GM18858 (cell line): ENCODE measurements around the gene DTL.
"Not testable (repeated sequence)": the region's sequence is repeated elsewhere in the genome, so short reads cannot be mapped to it uniquely, and the experiment has no call there.

Experiments
- ATAC-seq: cut with Tn5 transposase; IDR thresholded peaks from one replicate; pipeline ENCODE4 v1.9.1; 2021; ENCODE audit not compliant: unreplicated experiment

The DTL gene, protein sequence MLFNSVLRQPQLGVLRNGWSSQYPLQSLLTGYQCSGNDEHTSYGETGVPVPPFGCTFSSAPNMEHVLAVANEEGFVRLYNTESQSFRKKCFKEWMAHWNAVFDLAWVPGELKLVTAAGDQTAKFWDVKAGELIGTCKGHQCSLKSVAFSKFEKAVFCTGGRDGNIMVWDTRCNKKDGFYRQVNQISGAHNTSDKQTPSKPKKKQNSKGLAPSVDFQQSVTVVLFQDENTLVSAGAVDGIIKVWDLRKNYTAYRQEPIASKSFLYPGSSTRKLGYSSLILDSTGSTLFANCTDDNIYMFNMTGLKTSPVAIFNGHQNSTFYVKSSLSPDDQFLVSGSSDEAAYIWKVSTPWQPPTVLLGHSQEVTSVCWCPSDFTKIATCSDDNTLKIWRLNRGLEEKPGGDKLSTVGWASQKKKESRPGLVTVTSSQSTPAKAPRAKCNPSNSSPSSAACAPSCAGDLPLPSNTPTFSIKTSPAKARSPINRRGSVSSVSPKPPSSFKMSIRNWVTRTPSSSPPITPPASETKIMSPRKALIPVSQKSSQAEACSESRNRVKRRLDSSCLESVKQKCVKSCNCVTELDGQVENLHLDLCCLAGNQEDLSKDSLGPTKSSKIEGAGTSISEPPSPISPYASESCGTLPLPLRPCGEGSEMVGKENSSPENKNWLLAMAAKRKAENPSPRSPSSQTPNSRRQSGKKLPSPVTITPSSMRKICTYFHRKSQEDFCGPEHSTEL

DNA sequence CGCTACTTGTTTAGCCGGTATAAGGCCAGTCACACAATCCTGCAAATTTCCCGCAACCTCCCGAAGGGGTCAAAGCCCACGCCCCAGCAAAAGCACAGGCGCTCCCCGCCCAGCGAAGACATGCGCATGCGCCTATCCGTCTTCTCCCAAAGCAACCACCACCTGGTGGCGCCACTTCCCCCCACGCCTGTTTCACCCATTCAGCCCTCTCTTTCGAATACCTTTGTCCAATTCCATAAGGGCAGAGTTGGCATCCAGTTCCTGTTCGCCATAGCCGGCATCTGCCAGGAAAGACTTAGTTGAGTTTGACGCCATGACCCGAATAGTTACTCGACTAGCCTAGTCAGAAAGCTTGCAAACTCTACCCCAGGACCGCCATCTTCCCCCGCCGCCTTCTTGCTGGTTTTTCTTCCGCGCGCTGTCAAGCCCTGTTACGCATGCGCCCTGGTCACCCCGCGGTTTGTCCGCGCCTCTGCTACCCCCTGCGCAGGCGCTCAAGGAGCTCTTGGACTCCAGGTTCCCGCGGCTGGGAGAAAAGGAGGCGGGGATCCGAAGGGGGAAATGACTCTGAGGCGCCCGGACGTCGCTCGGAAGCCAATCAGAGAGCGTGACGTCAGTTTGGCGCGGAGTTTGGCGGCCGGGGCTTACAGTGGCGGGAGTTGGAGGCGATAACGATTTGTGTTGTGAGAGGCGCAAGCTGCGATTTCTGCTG is at the start of gene DTL, which contains the start of gene INTS7:
Gene DTL (plus strand): TSS at position 626 of the 712 bp plus-strand sequence. CDS start 143 bp downstream, outside the sequence.
Gene INTS7 (minus strand): TSS at position 435 of the 712 bp plus-strand sequence. CDS start 120 bp downstream, at position 315.
- ATAC-seq, result peak; percentile 68

DNA sequence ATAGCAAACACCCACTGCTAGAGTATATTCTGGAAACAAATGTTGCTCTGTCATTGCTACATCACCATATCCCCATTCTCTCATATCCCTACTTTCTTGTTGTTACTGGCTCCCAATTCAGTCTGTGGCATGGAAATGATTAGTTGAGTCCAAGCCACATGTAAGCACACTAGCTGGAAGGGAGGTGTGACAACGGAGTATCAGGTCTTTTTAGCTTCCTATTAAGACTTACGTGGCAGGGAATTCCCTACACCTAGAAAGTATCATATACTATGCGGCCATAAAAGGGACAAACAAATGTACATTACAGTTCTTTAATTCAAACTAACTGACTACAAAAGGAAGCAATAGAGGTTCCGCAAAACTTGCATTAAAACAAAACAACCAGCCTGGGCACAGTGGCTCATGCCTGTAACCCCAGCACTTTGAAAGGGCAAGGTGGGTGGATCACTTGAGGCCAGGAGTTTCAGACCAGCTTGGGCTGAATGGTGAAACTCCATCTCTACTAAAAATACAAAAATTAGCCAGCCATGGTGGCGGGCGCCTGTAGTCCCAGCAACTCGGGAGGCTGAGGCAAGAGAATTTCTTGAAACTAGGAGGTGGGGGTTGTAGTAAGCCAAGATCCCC is 48.8 kb upstream of the DTL start:
- no peak for ATAC-seq

DNA sequence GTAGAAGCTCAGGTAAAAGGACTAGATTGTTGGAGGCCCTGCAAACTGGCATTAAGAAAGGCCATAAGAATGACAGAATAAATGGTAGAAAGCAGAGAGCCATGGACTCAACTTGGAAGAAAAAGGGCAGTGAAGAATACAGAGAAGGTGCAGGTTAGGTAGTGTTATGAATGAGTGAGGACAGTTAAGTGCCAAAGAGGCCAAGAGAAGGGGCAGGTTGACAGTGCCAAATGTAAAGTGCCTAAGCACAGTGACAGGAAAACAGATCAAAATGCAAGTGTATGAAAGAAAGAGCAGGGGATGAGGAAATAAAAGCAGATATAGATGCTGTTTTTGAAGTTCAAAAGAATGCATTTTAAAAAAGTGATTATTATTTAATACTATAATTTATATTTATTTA is 43.9 kb upstream of the DTL start:
- ATAC-seq, result no peak

DNA sequence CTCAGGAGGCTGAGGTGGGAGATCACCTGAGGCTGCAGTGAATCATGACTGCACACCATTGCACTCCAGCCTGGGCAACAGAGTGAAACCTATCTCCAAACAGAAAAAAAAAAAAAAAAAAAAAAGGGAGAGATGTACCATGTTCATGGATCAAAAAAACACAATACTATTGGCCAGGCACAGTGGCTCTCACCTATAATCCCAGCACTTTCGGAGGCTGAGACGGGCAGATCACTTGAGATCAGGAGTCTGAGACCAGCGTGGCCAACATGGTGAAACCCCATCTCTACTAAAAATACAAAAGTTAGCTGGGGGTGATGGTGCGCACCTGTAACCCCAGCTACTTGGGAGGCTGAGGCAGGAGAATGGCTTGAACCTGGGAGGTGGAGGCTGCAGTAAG is 38.1 kb upstream of the DTL start:
- ATAC-seq, result not testable (repeated sequence)

DNA sequence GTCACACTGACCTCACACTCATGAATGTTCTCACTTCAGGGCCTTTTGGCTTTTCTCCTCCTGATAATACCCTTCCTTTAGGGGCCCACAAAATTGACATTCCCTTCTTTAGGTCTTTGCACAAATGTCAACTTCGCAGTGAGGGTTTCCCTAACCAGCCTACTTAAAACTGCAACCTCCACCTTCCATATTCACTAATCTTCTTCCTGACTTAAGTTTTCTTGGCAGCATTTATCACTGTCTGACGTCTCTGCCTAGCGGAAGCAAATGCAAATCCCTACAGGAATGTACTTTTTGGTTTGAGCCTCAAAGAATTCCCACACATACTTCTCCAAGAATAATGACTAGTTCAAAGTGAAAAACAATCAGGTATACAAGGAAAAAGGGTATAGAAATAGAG is 33.0 kb upstream of the DTL start:
- no peak for ATAC-seq

DNA sequence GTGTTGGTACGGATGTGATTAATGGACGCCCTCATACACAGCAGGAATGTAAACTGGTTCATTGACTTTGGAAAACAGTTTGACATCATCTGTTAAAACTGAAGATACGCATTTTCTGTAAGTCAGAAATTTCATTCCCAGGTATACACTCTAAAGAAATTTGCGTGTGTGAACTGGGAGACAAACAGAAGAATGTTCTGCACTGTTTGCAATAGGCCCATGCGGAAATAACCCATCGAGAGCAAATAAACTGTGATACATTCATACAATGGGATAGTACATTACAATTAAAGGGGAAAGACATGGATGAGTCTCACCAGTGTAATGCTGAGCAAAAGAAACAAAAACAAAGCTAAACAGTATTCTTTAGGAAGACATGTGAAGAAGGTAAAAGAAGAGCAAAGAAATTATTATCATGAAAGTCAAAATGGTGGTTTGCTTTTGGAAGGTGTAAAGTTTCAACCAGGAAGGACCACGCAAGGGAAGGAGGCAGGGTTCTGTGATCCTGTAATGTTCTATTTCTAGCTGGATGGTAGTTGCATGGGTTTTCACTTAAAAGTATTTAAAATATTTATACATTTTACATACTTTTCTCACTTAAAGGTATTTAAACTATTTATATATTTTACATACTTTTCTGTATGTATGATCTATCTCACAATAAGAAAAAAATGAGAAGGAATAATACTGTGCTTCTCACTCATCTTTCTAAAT is 30.5 kb upstream of the DTL start:
- no peak for ATAC-seq

DNA sequence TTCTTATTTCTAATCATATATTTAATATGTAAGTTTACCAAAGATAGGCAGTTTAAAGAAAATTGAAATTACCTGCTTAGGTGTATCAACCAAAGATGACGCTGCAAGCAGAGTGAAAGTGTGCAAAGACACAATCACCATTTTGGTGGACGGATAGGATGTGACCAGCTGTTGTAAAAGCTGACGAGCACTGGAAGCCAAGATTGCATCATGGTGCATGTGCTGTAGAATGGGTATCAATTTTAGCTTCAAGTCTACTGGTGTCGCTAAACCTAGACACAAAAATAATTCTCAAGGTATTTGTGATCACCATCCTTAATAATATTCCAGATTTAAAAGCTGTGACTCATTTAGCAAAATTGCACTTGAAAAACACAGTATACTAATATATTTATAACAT is 28.4 kb upstream of the DTL start:
- ATAC-seq, result no peak

DNA sequence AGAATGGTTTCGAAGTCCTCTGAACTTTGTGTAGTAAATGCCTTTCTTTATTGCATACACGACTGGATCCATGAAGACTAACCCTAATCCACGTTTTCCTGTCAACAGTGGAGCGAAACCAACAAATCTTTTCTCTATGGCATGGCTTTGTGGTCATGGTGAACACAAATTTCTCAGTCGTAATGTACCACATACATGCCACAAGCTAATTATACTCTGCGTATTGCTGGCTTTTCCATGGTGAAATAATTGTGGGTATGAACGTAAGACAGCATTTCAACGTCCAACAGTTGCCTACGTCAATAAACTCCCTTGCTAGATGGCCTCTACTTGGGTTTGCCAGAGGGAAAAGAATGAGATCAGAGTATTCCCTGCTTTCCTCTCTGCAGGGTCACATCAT is 27.7 kb upstream of the DTL start:
- no peak for ATAC-seq

DNA sequence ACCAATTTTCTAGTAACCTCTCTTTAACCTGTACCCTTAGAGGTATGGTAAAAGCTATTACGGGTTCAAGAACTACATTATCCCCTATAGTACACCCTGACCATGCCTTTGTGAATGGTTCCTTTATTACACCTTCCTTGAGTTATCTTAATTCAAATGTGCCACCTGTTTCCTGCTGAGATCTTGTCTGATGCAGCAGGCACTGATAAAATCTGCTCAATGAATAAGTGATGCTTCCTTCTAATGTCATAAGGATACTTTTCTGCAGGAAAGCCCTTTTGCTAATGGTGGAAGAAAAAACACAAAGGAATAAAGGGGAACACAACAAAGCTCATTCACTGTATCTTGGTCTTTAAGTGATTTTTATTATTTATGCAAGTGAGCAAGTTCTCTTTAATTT is 26.0 kb upstream of the DTL start:
- no peak for ATAC-seq

DNA sequence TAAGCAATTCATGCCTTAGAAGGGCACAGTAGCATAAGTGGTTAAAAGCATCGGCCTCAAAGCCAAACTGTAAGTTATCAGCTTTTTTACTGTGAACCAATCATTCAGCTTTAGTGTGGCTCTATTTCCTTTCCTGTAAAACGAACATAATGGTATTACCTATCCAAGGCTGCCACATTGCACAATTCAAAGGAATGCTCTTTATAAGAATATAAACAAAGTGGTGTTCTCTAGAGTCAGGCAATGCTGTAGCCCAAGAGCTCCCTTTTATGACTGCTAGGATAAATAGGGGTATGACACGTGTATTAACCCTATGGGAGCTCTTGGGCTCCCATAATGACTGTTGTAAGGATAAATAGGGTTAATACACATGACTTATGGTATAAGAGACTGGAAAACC is 25.5 kb upstream of the DTL start:
- no peak for ATAC-seq

DNA sequence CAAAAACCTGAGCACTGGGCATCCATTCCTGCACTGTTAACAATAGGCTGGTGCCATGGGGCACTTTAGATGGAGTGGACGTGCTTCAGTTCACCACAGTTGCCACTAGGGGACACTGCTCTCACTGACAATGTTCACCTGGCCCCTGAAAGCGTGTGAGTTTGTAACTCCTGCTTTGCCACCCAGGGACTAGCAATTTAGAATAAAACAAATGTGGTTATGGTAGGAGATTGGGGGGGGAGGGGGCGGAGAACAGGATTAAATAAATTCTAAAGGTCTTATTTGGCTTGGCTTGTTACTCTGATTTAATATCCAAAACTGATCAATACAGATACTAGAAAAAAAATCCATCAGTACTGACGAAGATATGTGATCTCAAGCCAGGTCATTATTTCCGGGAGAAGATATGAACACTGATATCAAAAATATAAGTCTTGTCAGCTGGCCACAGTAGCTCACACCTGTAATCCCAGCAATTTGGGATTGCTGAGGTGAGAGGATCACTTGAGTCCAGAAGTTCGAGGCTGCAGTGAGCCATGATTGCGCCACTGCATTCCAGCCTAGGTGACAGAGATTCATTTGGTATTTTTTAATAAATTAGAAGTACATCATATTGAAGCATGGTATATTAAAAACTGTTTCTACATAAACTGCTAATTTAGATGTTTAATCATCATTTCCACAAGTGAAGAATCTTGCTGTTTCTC is 23.4 kb upstream of the DTL start:
- peak; percentile 66 for ATAC-seq

DNA sequence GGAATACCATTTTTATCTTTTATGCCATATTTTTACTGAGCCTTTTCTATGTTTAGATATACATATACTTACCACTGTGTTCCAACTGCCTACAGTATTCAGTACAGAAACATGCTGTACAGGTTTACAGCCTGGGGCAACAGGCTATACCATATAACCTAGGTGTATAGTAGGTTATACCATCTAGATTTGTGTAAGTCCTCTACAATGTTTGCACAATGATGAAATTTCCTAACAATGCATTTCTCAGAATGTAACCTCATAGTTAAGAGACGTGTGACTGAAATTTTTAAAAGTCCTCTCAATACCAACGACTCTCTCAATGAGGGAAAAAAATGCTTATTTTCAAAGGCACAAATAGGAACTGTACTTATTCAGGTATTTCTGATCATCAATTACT is 21.9 kb upstream of the DTL start:
- no peak for ATAC-seq

DNA sequence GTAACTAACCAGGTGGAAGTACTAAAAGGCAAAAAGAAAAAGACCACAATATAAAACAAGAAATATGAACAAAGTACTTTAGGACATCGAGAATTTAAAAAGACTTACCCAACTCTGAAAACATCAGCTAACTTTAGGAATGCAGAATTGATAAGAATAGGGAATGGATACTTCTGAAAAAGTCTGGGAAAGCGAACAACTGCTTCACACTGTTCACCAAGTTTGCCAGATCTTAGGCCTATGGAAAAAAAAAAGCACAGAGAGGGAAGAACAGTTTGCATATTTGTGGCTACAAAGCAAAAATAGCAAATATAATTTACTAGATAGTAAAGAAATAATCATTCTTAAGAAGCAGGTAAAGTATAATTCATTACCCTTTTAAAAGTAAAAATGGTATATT is 14.6 kb upstream of the DTL start:
- ATAC-seq, result no peak

DNA sequence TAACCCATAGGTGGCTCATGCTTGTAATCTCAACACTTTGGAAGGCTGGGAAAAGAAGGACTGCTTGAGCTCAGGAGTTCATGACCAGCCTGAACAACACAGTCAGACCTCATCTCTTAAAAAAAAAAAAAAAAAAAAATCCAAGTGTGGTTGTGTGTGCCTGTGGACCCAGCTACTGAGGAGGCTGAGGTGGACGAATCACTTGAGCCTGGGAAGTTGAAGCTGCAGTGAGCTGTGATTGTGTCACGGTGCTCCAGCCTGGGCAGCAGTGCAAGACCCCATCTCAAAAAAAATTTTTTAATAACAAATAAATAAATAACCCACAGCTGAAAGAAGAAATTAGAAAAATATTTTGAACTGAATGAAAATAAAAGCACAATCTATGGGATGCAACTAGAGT is 14.0 kb upstream of the DTL start:
- no peak for ATAC-seq

DNA sequence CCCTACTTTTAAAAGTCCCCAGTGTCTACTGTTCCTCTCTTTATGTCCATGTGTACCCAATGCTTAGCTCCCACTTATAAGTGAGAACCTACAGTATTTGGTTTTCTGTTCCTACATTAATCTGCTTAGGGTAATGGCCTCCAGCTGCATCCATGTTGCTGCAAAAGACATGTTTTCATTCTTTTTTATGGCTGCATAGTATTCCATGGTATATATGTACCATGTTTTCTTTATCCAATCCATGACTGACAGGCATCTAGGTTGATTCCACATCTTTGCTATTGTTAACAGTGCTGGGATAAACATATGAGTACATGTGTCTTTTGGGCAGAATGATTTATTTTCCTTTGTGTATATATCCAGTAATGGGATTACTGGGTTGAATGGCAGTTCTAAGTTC is 12.6 kb upstream of the DTL start:
- not testable (repeated sequence) for ATAC-seq

DNA sequence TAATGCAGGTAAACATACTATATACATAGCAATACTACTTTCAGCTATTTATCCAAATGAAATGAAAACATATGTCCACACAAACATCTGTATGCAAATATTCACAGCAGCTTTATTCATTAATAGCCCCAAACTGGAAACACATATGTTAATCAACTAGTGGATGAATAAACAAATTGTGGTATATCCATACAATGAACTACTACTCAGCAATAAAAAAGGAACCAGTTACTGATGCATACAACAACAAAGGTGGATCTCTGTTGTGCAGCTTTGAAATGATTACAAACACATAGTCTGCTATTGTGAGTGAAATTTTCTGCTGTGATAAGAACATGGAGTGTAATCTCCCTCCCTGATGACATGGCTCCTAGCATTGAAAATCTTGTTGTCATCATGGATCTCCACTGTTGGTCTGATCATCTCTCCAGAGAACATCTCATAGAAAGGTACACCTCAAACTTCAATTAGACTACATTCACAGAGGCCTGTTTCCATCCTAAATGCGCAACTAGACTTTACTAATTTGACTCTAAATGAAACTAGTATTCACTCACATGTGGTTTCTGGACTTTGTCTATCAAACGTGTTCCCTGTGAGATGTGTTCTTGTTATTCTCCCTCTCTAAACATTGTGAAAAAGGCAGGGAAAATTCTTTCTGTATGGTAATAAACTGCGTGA is 10.9 kb upstream of the DTL start:
- ATAC-seq, result no peak

DNA sequence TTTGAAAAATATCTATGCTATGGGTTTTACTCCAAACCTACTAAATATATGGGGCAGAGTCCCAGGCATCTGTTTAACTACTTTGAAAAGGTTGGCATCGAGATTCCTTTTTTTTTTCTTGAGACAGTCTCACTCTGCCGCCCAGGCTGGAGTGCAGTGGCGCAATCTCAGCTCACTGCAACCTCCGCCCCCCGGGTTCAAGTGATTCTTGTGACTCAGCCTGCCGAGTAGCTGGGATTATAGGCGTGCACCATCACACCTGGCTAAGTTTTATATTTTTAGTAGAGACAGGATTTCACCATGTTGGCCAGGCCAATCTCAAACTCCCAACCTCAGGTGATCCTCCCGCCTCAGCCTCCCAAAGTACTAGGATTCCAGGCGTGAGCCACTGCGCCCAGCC is 7.8 kb upstream of the DTL start:
- not testable (repeated sequence) for ATAC-seq

DNA sequence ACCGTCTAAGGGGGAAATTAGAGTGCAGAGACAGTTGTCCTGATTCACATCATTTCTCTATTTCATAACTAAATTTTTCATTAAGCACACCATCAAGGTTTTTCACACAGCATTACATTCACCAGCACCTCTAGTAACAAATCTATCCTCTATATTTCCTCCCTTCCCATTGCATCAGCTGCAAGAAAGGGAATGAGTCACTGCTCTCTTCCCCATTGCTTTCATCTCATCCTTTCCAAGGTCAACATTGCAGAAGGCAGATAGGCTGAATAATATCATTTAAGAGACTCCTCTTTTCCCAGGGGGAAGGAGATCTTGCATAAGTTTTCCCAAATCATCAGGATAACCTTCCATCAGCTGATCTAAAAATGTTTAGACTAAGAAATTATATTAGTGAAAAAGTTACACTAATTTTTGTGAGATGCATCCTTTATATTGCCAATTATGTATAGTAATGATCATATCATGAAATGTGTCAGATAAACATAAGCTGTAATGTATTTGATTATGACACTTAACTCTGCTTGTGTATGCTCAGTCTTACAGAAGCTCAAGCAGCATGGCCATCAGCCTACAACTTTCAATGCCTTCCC is 4.5 kb upstream of the DTL start:
- no peak for ATAC-seq

DNA sequence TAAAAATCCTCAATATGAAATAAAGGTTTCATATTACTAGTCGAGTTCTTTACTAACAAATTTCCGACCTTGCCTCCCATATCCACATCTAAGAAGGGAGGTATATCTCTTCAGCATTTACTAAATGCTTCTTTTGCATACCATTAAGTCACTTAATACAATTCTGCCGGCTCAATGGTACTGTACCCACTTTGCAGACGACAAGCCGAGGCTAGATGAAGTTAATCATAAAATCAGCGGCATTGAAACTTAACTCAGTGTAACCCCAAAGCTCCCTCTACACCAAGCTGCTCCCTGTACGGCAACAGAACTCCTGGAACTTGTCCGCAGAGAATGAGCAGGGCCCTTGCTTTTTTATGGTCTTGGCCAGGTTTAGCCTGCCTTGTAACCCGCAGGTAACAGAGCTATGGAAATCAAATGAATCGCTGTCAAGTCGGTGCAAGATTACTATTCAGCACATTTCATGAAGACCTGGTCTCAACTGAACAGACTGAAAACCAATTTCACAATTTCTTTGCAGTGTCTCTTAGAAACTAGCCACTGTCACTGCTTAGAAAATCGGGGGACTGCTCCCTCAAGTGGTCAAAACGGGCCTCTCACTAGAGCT is 929 bp upstream of the DTL start:
- ATAC-seq, result no peak
